Measurements from ENCODE around the gene PEPD.
A peak's percentile ranks its signal among the peaks of the same experiment; 100 is the strongest.

Gene PEPD

GRCh38 chr19:33512021-33512420 lies 9.6 kb downstream of the PEPD start:
- no peak for DNase-seq (ENCODE audit: low read depth)
- TF ChIP-seq, protein P1, sequence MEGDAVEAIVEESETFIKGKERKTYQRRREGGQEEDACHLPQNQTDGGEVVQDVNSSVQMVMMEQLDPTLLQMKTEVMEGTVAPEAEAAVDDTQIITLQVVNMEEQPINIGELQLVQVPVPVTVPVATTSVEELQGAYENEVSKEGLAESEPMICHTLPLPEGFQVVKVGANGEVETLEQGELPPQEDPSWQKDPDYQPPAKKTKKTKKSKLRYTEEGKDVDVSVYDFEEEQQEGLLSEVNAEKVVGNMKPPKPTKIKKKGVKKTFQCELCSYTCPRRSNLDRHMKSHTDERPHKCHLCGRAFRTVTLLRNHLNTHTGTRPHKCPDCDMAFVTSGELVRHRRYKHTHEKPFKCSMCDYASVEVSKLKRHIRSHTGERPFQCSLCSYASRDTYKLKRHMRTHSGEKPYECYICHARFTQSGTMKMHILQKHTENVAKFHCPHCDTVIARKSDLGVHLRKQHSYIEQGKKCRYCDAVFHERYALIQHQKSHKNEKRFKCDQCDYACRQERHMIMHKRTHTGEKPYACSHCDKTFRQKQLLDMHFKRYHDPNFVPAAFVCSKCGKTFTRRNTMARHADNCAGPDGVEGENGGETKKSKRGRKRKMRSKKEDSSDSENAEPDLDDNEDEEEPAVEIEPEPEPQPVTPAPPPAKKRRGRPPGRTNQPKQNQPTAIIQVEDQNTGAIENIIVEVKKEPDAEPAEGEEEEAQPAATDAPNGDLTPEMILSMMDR (conservative IDR thresholded peaks at IDR 0.05; ENCODE audit: low read depth, low read length) = no peak
- H3K4me3 ChIP-seq (ENCODE audit: low read length) = no peak overlapping the region

DNA sequence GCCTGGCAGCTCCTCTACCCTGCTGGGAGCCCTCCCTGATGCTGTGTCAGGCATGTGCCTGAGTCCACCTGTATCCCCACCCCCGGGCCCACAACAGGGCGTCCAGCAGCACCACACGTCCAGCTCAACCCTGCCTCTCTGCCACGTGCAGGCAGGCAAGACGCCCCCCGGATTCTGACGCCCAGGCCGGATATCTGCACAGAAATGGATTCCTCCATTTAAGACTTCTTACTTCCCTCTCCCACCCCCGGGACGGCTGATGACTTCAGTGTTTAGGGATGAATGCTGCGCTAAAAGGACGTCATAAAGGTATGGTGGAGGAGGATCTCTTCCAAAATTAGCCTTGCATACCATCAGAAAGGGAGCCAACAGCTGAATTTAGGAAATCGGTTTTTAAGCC lies 10.2 kb downstream of the PEPD start:
- no peak for DNase-seq (ENCODE audit: low read depth)
- TF ChIP-seq, protein P1 (conservative IDR thresholded peaks at IDR 0.05; ENCODE audit: low read depth, low read length) = no peak
- no peak overlapping the region for H3K4me3 ChIP-seq (ENCODE audit: low read length)

DNA sequence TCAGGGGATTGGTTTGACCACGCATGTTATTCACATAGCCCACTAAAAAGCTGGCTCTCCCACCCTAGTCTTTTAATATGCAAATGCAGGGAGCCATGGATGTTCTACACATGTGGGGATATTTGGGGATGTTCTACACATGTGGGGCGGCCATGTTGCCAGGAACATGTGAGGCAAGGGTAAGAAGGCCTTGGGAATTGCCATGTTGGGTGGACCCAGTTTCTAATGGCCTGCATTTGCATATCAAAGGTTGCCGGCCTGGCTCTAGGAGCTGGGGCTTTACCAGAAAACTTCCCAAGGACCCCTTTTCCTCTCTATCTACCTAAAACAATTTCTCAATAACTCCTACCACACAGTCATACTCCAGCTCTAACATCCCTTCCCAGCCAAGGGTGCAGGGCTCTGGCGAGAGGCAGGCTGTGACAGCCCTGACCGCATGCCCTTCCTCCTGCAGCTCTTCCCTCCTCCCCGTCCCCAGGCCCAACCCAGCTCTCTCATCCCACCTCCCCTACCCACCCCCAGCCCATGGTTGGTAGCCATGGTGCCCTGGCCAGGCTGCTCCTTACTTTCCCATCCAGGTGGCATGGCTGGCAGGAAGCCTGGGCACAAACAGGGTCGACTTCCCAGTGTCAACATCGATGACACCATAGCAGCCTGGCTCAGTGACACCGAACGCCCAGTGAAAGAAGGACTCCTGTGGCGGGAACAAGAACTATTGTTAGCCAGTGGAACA lies 11.0 kb downstream of the PEPD start:
- H3K4me3 ChIP-seq (ENCODE audit: low read length) = no peak overlapping the region
- TF ChIP-seq, protein P1 (conservative IDR thresholded peaks at IDR 0.05; ENCODE audit: low read depth, low read length) = no peak
- DNase-seq (ENCODE audit: low read depth) = no peak

DNA sequence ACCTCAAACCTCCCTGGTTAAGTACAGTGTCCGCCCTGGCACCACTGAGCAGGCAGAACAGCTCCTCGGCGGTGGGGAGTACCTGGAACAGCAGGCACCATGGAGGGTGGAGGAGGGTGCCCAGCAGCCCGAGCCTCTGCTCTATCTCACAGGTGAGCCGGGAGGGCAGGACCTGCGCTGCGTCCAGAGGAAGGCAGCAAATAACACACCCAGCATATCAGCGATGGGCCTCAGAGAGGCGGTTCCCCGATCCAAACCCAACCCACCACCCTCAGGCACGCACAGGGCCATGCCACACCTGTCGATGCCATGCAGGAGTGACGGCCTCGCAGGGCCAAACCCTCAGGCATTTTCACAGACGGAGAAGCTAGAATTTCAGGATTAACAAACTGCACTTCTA lies 11.8 kb downstream of the PEPD start:
- DNase-seq (ENCODE audit: low read depth) = no peak
- no peak overlapping the region for H3K4me3 ChIP-seq (ENCODE audit: low read length)
- TF ChIP-seq, protein P1 (conservative IDR thresholded peaks at IDR 0.05; ENCODE audit: low read depth, low read length) = no peak

DNA sequence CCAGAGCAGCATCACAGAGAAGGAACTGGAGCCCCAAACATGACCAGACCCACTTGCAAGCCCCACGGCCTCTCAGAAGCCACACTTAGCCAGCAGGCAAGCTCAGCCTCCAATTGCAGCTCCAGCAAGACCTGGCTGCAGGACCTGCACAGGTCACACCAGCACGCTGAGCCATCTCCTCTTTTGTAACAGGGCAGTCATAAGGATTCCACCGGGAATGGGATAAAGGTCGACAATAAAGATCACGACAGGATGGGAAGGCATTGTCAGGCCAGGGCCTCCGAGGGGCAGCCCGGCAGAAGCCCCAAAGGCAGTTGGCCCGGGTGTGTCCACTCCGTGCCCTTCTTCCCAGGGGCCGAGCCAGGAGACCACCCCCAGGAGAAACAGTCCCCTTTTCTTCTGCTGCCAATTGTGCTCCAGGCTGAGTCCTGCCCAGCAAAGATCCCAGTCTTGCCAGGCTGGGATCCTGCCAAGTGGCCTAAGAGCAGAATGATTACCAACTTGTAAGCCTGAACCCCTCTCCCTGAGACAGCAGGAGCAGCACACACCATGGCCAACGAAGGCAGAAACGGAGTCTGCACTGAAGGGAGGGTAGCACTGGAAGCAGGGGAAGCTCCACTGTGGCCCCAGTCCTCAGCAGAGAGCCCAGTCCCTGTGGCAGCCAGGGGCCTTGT lies 12.5 kb downstream of the PEPD start:
- H3K4me3 ChIP-seq (ENCODE audit: low read length) = no peak overlapping the region
- TF ChIP-seq, protein P1 (conservative IDR thresholded peaks at IDR 0.05; ENCODE audit: low read depth, low read length) = no peak
- peak; percentile 21 for DNase-seq (ENCODE audit: low read depth)

GRCh38 chr19:33508431-33508830 lies 13.2 kb downstream of the PEPD start:
- TF ChIP-seq, protein P1 (conservative IDR thresholded peaks at IDR 0.05; ENCODE audit: low read depth, low read length) = no peak
- no peak overlapping the region for H3K4me3 ChIP-seq (ENCODE audit: low read length)
- no peak for DNase-seq (ENCODE audit: low read depth)

DNA sequence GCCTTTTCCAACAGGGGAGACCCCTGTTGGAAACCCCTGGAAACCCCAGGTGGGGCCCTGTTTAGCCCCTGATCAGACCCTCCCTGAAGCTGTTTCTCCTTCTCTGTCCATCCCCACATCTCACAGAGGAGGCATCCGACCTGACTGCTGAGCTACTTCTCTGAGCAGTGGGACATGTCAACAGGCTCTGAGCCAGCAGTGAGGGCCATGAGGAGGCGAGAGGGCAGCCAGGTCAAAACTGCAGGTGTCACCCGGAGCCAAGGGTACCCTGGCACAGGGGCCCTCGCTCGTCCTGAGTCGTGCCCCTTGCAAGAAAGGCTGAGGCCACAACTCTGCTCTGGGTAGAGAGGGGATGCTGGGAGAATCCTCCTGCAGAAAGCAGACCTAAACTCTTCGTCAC lies 13.6 kb downstream of the PEPD start:
- no peak overlapping the region for H3K4me3 ChIP-seq (ENCODE audit: low read length)
- TF ChIP-seq, protein P1 (conservative IDR thresholded peaks at IDR 0.05; ENCODE audit: low read depth, low read length) = no peak
- DNase-seq (ENCODE audit: low read depth) = no peak
